OCI-LY3 (cell line): Measurements from ENCODE around the gene MVD.

Experiments
- CTCF ChIP-seq: fragments of 200-600, 300-600 bp; sonication (generic); IDR thresholded peaks from 2 replicates; pipeline ENCODE4 v1.5.1; 2014; ENCODE audit warnings: antibody characterized with exemption, low read length, low read depth
- EZH2phosphoT487 ChIP-seq: fragments of 200-600 bp; shearing (Covaris generic); IDR thresholded peaks from 2 replicates; pipeline ENCODE4 v1.6.1; 2018; ENCODE audit warnings: antibody characterized with exemption, mixed run types, low read depth

DNA sequence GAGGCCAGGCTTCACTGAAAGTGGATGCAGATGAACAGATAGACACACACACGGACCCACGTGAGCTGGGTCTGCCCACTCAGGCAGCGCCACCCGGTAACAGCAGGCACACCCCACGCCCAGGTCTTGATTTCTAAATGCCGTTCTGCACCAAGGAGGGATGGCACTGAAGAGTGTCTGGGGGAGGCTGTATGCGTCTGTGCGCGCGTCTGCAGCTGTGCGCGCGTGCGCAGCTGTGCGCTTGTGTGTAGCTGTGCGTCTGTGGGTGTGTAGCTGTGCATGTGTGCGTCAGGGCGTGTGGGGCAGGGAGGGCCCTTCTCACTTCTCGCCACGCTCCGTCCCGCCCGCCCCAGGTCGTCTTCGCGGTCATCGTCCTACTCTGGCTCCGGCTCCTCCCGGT is 40.0 kb downstream of the MVD start:
- TF ChIP-seq CTCF (no peak), EZH2phosphoT487 (no peak)
